Erythroblast (primary cell): Measurements from ENCODE around the gene AGO3.

Experiments
- GATA1 ChIP-seq: IDR thresholded peaks from 2 replicates; pipeline ENCODE4 v1.6.1; 2011; ENCODE audit warnings: low read depth, mild to moderate bottlenecking, control low read depth, low read length, moderate library complexity
- POLR2A ChIP-seq: IDR thresholded peaks from 2 replicates; pipeline ENCODE4 v1.6.1; 2011; ENCODE audit warnings: mild to moderate bottlenecking, low read length

GRCh38 chr1:36070349-36070748 is 139.4 kb downstream of the AGO3 start:
- TF ChIP-seq POLR2A = no peak
- TF ChIP-seq GATA1 = no peak
